Spleen (tissue), 7 donors: ENCODE measurements around the gene ARL15.

Experiments used
- CTCF ChIP-seq, 11 experiments: fragments of 200-600 bp in 7 of 11; fragments of 450-650 bp in 4 of 11; sonication (generic) in 4 of 11; IDR thresholded peaks in 8 of 11; conservative IDR thresholded peaks in 3 of 11; 1 replicate in 7 of 11; 2 replicates in 4 of 11; pipeline versions ENCODE4 v1.4.0 to v1.8.0; 2016 to 2021; ENCODE audit warnings: antibody characterized with exemption in 11 of 11, inconsistent platforms in 4 of 11, mild to moderate bottlenecking in 1 of 11
- POLR2AphosphoS5 ChIP-seq, 3 donors: sonication (generic); formaldehyde crosslinking; IDR thresholded peaks; one replicate each; pipeline ENCODE4 v1.5.1; 2017; ENCODE audit warnings: antibody characterized with exemption in 3 of 3
- donor health status: DM: no; HTN: no; CAD: no; lungs with moderate emphysema.
- donor health status: DM: no; HTN: no; CAD: no.
- donor health status: DM: no; HTN: no; CAD: no.

DNA sequence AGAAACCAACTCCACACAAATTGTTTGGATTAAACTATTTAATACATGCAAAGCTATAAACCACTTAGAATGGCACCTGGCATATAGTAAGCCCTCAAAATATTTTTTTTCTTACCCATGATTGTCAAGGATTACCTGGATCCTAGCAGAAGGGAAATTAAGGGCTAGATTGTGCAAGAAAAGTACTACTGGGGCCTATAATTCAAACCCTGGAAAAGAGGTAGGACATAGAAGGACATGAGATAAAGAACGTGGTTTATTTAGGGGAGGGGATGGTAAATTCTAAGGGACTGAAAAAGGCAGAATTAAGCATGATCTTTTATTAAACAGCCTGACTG, 14.9 kb upstream of the ARL15 start:
- TF ChIP-seq POLR2AphosphoS5 (IDR thresholded peaks at IDR 0.05) (no peak), CTCF (IDR thresholded peaks at IDR 0.05 in 8 of 11, conservative IDR thresholded peaks at IDR 0.05 in 3 of 11) (no peak)
